ENCODE data around the gene ZNF285.

- TF ChIP-seq CTCF (IDR thresholded peaks at IDR 0.05) (no peak), POLR2A (IDR thresholded peaks at IDR 0.05) (no peak)
Observed at GRCh38 chr19:44401139-44402115, at the start of gene ZNF285.

Measured in vagina (tissue), 2 donors.